Panc1 (cell line): ENCODE measurements around the gene NADK2. TPM values are rescaled to one million over a fixed set of nuclear protein-coding genes. Genes with fewer than 3 reads are reported as not detected.

Experiments used
- ATAC-seq: fragments of 200-7000 bp; cut with Tn5 transposase; 2 replicates; pipeline ENCODE4 v1.9.1; 2020; ENCODE audit warnings: mild to moderate bottlenecking, moderate library complexity
- BruUV-seq: library from RNA; stranded (reverse); fragments of 400-500 nt; replicated peaks from 2 replicates; lab custom pipeline; 2021; lab: Mats Ljungman, UMichigan
- CTCF ChIA-PET: fragments of 300-600 bp; sonication (Branson Sonifier 250); formaldehyde crosslinking; loops from one replicate; lab custom pipeline; 2022; ENCODE audit warnings: antibody characterized with exemption; lab: Charles Lee
- POLR2A ChIA-PET: fragments of 300-600 bp; sonication (Branson Sonifier 250); formaldehyde crosslinking; loops from one replicate; lab custom pipeline; 2022; ENCODE audit warnings: antibody characterized with exemption; lab: Charles Lee
- DNase-seq: peaks from one replicate; pipeline ENCODE4 v3.0.0-alpha.2; 2010; ENCODE audit warnings: low read depth, low spot score
- H3K27ac ChIP-seq: 2 replicates; pipeline ENCODE4 v1.5.1; 2011; ENCODE audit warnings: mild to moderate bottlenecking, low read length, inconsistent platforms
- H3K27me3 ChIP-seq: fragments of 200-500 bp; sonication (Bioruptor generic); 2 replicates; pipeline ENCODE4 v1.6.0; 2014; ENCODE audit warnings: low read length, inconsistent platforms; ENCODE audit not compliant: control insufficient read depth, insufficient read depth
- H3K36me3 ChIP-seq: fragments of 200-500 bp; sonication (Bioruptor generic); 2 replicates; pipeline ENCODE4 v1.5.1; 2014; ENCODE audit warnings: inconsistent platforms, mild to moderate bottlenecking, low read length, moderate library complexity; ENCODE audit not compliant: control insufficient read depth, insufficient read depth
- H3K4me1 ChIP-seq: 2 replicates; pipeline ENCODE4 v1.5.1; 2011; ENCODE audit warnings: inconsistent platforms, mild to moderate bottlenecking, low read length, moderate library complexity; ENCODE audit not compliant: control insufficient read depth, insufficient read depth
- H3K4me3 ChIP-seq, 2 experiments: 2 replicates each; pipeline ENCODE4 v1.5.1; 2011 to 2012; ENCODE audit warnings: low read depth in 2 of 2, low read length in 2 of 2, mild to moderate bottlenecking in 2 of 2, inconsistent platforms in 1 of 2, moderate library complexity in 1 of 2
- H3K9me3 ChIP-seq: fragments of 200-500 bp; sonication (Bioruptor generic); 2 replicates; pipeline ENCODE4 v1.5.1; 2014; ENCODE audit warnings: low read depth, mild to moderate bottlenecking, inconsistent platforms, low read length, moderate library complexity; ENCODE audit not compliant: control insufficient read depth, insufficient read depth
- CTCF ChIP-seq: fragments of 450-650 bp; IDR thresholded peaks from 2 replicates; pipeline ENCODE4 v1.5.1; 2017; ENCODE audit warnings: mild to moderate bottlenecking
- POLR2AphosphoS5 ChIP-seq: IDR thresholded peaks from 2 replicates; pipeline ENCODE4 v1.6.1; 2012; ENCODE audit warnings: mild to moderate bottlenecking, low read depth, low read length, moderate library complexity
- SIN3A ChIP-seq: IDR thresholded peaks from 2 replicates; pipeline ENCODE4 v1.6.1; 2012; ENCODE audit warnings: low read depth, mild to moderate bottlenecking, low read length, moderate library complexity, borderline replicate concordance; ENCODE audit not compliant: insufficient read depth
- TCF7L2 ChIP-seq: IDR thresholded peaks from 2 replicates; pipeline ENCODE4 v1.6.1; 2011; ENCODE audit warnings: mild to moderate bottlenecking, low read depth, low read length, inconsistent platforms
- in situ Hi-C: cut with HindIII; loops from 2 replicates; pipeline ENCODE4 v1.10.0; 2016; ENCODE audit warnings: low sequenced_read_pairs, low pct_unique_long_range_greater_than_20kb
- intact Hi-C: fragments of 100-400 bp; cut with micrococcal nuclease; formaldehyde crosslinking; loops from one replicate; pipeline ENCODE4 v1.10.0; 2022; ENCODE audit not compliant: unreplicated experiment
- total RNA-seq: library from RNA; stranded (reverse); gene quantifications from one replicate; pipeline ENCODE4 v1.2.1, GENCODE V29; 2021; ENCODE audit not compliant: unreplicated experiment
- TF ChIP-seq, protein P1 (sequence below), 2 experiments: IDR thresholded peaks; 2 replicates each; pipeline ENCODE4 v1.6.1; 2011 to 2012; ENCODE audit warnings: low read depth in 2 of 2, control low read depth in 1 of 2, low read length in 1 of 2, mild to moderate bottlenecking in 1 of 2, moderate library complexity in 1 of 2; ENCODE audit not compliant: insufficient read depth in 1 of 2

NADK2 gene
- total RNA-seq, 1 experiment from 2014 or later, result 22.5 TPM

- Histone ChIP-seq H3K4me3 (no peak overlapping the region), H3K27ac (no peak overlapping the region), H3K9me3 (no peaks in the 10 kb centered on the region), H3K36me3 (peaks cover 12% of the 10 kb centered on the region; the same call in 1 of the 2 replicates), H3K27me3 (no peaks in the 10 kb centered on the region), H3K4me1 (no peaks in the 10 kb centered on the region)
- TF ChIP-seq POLR2AphosphoS5 (no peak), TCF7L2 (no peak), CTCF (no peak), SIN3A (no peak)
- TF ChIP-seq, protein P1, sequence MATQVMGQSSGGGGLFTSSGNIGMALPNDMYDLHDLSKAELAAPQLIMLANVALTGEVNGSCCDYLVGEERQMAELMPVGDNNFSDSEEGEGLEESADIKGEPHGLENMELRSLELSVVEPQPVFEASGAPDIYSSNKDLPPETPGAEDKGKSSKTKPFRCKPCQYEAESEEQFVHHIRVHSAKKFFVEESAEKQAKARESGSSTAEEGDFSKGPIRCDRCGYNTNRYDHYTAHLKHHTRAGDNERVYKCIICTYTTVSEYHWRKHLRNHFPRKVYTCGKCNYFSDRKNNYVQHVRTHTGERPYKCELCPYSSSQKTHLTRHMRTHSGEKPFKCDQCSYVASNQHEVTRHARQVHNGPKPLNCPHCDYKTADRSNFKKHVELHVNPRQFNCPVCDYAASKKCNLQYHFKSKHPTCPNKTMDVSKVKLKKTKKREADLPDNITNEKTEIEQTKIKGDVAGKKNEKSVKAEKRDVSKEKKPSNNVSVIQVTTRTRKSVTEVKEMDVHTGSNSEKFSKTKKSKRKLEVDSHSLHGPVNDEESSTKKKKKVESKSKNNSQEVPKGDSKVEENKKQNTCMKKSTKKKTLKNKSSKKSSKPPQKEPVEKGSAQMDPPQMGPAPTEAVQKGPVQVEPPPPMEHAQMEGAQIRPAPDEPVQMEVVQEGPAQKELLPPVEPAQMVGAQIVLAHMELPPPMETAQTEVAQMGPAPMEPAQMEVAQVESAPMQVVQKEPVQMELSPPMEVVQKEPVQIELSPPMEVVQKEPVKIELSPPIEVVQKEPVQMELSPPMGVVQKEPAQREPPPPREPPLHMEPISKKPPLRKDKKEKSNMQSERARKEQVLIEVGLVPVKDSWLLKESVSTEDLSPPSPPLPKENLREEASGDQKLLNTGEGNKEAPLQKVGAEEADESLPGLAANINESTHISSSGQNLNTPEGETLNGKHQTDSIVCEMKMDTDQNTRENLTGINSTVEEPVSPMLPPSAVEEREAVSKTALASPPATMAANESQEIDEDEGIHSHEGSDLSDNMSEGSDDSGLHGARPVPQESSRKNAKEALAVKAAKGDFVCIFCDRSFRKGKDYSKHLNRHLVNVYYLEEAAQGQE (IDR thresholded peaks at IDR 0.05; ENCODE audit: insufficient read depth in 1 of 2, low read depth in 2 of 2, low read length in 1 of 2), result no peak
- in situ Hi-C loops (no loop called here), intact Hi-C loops (no loop called here)
- DNase-seq (no peak), ATAC-seq (no peak)
- CTCF ChIA-PET, result no interaction called here
- POLR2A ChIA-PET, result no interaction called here
- BruUV-seq, result no TSS peak
Observed at GRCh38 chr5:36202521-36202961, 39.2 kb downstream of the NADK2 start.

DNA sequence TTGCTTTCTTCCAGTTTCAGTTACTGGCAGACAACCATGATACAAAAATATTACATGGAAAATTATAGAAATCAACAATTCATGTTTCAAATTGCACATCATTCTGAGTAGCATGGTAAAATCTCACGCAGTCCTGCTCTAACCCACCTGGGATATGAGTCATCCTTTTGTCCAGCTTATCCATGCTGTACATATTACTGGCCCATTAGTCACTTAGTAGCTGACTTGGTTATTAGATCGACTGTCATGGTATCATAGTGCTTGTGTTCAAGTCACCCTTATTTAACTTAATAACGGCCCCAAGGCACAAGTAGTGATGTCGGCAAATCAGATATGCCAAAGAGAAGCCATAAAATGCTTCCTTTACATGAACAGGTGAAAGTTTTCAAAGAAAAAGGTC lies 41.2 kb downstream of the NADK2 start:
- no TSS peak for BruUV-seq
- in situ Hi-C loops, result no loop called here

DNA sequence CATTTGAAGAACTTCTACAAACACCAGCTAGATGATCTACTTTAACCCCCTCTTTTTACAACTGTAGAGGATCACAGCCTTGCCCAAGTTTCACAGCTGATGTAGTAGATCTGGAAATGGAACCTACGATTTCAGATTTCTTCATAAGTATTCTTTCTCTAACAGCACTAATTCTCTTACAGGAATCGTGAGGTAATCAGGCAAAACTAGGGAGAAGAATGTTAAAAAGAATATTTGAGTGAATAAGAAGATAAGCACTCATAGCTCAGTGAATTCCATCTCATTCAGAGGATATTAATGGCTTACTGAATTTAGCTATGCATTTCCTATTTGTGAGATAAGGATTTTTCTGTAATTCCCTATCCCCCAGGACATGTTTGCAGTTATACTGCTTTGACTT lies 42.1 kb downstream of the NADK2 start:
- no peaks in the 10 kb centered on the region for H3K4me1 ChIP-seq
- no peak overlapping the region for H3K27ac ChIP-seq
- in situ Hi-C loops, result no loop called here
- POLR2A ChIA-PET, result no interaction called here
- no peak for ATAC-seq
- DNase-seq, result no peak
- H3K36me3 ChIP-seq, result peaks cover 22% of the 10 kb centered on the region
- H3K4me3 ChIP-seq, result no peak overlapping the region
- CTCF ChIA-PET, result no interaction called here
- H3K27me3 ChIP-seq, result no peaks in the 10 kb centered on the region
- intact Hi-C loops, result no loop called here
- TF ChIP-seq TCF7L2, result no peak
- no peak for TF ChIP-seq POLR2AphosphoS5
- no peak for TF ChIP-seq SIN3A
- TF ChIP-seq, protein P1 (IDR thresholded peaks at IDR 0.05; ENCODE audit: insufficient read depth in 1 of 2, low read depth in 2 of 2, low read length in 1 of 2), result no peak
- TF ChIP-seq CTCF, result no peak
- no TSS peak for BruUV-seq
- H3K9me3 ChIP-seq, result no peaks in the 10 kb centered on the region

More for the DNA sequence above, 41.2 kb downstream of the NADK2 start:
- POLR2A ChIA-PET, result no interaction called here
- intact Hi-C loops, result no loop called here
- Histone ChIP-seq H3K27me3 (no peaks in the 10 kb centered on the region), H3K4me3 (no peak overlapping the region), H3K27ac (no peak overlapping the region), H3K9me3 (no peaks in the 10 kb centered on the region), H3K36me3 (peaks cover 22% of the 10 kb centered on the region), H3K4me1 (no peaks in the 10 kb centered on the region)
- TF ChIP-seq TCF7L2, result no peak
- CTCF ChIA-PET, result no interaction called here
- ATAC-seq (no peak), DNase-seq (no peak)
